Vagina (tissue), 2 donors: ENCODE data around the gene CRYBA2.

Experiments
- POLR2A ChIP-seq, 2 donors: fragments of 450-650 bp; IDR thresholded peaks; one replicate each; pipeline ENCODE4 v1.6.1; 2017; ENCODE audit warnings: antibody characterized with exemption in 2 of 2, mild to moderate bottlenecking in 2 of 2, moderate library complexity in 2 of 2
- POLR2AphosphoS5 ChIP-seq, 2 donors: sonication (generic); formaldehyde crosslinking; IDR thresholded peaks; one replicate each; pipeline ENCODE4 v1.9.0; 2017; ENCODE audit warnings: antibody characterized with exemption in 2 of 2, mild to moderate bottlenecking in 2 of 2, low read depth in 1 of 2; ENCODE audit not compliant: insufficient read depth in 1 of 2
- TF ChIP-seq, protein P1 (sequence below), 3 experiments: fragments of 450-650 bp in 2 of 3; fragments of 200-600 bp in 1 of 3; sonication (generic) in 1 of 3; IDR thresholded peaks; one replicate each; pipeline ENCODE4 v1.5.1; 2017 to 2019; ENCODE audit warnings: antibody characterized with exemption in 3 of 3, mild to moderate bottlenecking in 2 of 3, moderate library complexity in 2 of 3

DNA sequence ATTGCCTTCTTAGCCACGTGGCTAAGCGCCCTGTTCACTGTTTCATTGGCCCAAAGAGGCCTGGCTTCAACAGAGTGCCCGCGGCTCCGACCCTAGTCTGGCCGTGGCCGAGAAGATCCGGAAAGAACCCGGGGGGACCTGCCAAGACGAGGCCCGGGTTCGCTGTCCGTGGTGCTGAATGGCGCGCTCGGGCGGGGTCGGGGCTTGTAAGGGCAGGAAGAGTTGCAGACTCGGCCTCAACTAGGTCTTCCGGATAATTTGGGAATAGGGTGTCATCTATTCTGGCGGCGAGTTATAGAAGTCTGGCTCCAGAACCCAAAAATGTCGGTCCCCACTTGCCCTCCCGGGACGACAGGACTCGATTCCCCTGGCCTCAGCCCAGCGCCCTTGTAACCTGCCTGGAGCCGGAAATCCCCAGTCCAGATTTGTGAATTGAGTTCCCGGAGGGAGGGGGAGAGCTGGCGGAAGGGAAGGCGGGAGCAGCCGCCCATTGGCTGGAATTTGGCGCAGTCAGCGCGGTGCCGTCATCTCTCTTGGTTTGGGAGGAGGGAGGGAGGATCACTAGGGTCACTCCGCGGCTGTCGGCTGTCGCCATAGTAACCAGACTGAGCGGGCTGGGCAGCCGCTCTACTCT, 30.2 kb downstream of the CRYBA2 start:
- TF ChIP-seq, protein P1, sequence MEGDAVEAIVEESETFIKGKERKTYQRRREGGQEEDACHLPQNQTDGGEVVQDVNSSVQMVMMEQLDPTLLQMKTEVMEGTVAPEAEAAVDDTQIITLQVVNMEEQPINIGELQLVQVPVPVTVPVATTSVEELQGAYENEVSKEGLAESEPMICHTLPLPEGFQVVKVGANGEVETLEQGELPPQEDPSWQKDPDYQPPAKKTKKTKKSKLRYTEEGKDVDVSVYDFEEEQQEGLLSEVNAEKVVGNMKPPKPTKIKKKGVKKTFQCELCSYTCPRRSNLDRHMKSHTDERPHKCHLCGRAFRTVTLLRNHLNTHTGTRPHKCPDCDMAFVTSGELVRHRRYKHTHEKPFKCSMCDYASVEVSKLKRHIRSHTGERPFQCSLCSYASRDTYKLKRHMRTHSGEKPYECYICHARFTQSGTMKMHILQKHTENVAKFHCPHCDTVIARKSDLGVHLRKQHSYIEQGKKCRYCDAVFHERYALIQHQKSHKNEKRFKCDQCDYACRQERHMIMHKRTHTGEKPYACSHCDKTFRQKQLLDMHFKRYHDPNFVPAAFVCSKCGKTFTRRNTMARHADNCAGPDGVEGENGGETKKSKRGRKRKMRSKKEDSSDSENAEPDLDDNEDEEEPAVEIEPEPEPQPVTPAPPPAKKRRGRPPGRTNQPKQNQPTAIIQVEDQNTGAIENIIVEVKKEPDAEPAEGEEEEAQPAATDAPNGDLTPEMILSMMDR (IDR thresholded peaks at IDR 0.05), result no peak
- TF ChIP-seq POLR2A (IDR thresholded peaks at IDR 0.05), result no peak
- TF ChIP-seq POLR2AphosphoS5 (IDR thresholded peaks at IDR 0.05; ENCODE audit: insufficient read depth in 1 of 2, low read depth in 1 of 2), result no peak
